NCI-H2029 (cell line): ENCODE measurements around the gene OXCT2.
"Not testable (repeated sequence)": the region's sequence is repeated elsewhere in the genome, so short reads cannot be mapped to it uniquely, and the experiment has no call there.

Source experiments
- DNase-seq: peaks from one replicate; lab custom pipeline; 2025; lab: John Stamatoyannopoulos, UW

The OXCT2 gene

DNA sequence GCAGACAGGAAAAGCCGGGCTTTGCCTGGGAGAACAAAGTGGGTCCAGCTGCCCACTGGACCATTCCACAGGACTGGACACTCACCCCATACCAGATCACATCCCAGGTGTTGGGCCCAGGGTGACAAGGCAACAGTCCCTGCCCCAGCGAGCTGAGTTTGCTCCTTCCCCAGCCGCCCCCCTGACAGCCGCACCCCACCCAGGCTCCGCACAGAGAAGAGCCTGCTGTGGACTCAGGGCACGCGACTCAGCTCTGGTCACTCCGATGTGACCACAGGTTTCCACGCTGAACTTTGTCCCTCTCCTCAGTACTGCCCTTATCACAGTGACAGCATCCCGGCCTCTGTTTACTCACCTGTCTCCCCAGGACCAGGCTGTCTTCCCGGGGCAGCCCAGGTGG is 16.3 kb upstream of the OXCT2 start:
- no peak for DNase-seq

DNA sequence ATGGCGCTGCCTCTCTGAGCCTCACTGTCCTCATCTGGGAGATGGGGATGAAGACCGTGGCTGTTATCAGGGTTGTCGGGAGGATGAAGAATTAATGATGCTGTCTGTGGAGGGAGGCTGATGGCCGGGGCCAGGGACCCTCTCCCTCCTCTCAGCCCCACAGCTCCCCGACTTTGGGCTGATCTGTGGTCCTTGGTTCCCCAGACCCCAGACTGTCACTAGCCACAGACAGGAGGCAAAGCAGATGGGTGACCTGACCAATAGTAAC is 15.9 kb upstream of the OXCT2 start:
- not testable (repeated sequence) for DNase-seq

DNA sequence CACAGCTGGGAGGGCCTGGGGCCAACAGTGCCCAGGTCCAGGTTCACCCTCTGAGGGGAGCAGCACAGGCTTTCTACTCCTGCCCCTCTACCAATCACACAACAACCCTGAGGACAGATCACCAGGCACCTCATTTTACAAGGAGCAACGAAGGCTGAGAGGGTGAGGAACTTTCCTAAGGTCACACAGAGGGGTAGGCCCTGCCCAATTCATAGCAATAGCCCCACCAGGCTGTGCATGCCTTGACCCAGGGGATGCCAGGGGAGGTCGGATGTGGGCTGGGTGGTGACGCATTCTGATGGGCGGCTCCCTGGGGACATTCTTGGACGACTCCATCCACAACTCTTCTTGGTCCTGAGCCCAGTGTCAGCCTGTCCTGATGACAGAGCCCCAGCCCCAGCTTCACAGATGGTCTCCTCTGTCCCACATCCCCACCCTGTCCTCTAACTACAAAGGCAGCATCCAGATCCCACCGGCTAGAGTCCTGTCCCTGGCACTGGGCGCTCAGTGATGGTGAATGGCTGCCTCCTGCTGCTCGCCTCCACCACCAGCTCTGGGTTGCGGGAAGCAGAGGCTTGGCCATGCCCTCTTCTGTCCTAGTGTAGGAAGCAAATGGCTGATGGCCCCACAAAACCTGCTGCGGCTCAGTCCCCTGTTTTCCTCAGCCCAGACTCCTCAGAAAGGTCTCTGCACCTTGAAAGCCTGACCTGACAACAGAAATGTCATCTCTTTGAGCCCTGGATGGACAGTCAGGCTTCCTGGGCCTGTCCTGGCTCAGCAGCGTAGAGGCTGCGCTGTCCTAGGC is 15.4 kb upstream of the OXCT2 start:
- DNase-seq: not testable (repeated sequence)

DNA sequence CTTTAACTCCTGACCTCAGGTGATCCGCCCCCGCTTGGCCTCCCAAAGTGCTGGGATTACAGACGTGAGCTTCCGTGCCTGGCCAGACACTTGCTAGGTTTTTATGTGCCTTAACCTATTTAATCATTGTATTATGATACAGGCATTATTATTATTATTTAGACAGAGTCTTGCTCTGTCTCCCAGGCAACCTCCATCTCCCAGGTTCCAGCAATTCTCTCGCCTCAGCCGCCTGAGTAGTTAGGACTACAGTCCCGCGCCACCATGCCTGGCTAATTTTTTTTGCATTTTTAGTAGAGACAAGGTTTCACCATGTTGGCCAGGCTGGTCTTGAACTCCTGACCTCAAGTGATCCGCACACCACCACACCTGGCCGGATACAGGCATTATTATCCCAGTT is 11.5 kb upstream of the OXCT2 start:
- not testable (repeated sequence) for DNase-seq

DNA sequence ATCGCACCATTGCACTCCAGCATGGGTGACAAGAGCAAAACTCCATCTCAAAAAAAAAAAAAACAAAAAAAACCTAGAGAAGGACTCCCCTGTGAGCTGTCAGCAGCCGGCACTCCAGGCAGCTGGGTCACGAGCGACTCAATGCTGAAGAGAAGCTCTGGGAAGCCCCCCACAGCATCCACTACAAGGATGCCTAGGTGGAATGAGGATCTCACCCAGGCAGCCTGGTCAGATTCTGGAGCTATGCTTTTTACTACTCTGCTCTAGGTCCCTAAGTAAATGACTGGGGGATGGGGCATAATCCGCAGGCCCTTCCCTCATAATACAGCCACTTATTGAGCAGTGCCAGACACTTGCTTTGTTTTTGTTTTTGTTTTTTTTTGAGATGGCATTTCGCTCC is 11.0 kb upstream of the OXCT2 start:
- no peak for DNase-seq

DNA sequence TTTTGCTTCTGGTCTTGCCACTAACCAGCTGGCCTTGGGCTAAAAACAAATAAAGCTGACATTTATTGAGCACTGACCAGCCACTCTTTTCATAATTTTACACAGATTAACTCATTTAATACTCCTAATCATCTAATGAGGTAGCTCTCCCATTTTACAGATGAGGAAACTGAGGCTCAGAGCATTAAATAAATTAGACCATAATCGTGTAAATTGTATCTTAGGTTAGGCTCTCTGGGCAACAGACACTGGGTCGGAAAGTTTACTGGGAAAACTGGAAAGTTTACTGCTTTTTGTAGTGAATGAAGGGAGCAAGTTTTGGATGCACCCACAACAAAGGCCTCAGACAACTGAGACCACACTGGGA is 10.2 kb upstream of the OXCT2 start:
- DNase-seq: no peak

DNA sequence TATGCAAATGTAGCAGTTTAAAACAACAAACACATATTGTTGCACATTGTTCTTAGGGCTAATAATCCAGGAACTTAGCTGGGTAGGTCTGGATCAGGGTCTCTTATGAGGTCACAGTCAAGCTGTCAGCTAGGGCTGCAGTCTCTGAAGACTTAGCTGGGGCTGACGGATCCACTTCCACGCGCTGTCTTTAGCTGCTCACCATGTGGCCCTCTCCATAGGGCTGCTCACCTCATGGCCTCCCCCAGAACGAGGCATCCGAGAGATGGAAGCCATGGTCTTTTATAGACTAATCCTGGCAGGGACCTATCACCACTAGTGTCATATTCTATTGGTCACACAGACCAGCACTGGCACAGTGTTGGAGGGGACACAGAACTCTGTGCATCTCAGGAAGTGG is 8.7 kb upstream of the OXCT2 start:
- no peak for DNase-seq

DNA sequence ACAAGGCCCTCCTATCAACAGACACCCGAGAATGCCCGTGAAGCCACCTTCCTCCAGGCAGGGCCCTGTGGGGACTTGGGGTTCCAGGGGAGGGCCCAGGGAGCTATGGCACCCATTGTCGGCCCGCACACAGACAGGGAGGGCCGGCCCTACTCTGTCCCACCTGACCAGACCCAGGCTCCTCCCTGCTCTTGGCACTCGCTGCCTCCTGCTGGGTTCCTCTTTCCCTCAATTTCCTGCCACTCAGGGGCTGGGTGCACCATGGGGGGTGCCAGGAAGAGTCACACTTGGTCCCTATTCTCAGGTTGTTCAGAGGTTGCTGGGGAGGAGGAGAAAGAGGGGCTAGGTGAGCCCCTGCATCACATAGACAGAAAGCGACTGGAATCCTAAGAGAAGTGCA is 8.0 kb upstream of the OXCT2 start:
- no peak for DNase-seq

DNA sequence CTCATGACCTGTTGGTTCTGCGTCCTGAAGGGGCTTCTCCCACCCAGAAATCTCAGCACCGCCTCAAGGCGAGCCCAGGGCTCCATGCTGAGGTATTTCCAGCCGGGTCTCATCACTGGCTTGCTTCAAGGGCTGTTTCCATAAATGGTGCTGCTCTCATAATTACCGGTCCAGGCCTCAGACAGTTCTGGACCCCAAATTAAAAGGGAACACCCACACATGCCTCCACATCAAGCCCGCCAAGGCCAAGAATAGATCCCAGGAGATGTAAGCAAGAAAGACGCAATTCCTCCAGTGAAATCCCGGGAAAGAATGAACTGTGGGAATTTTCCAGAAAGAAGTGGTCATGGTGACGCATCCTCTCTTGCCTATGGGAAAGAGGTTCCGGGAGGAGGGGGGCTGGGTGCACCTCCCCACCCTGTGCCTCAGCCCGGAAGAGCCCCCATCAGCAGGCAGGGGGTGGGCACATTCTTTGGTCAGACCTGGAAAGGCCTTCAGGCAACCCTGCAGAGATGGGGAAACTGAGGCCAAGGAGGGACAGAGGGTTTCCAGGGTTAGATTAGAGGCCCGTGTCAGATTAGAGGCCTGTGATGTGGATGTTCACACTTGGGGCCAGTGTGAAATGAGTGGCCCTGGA is 7.4 kb upstream of the OXCT2 start:
- not testable (repeated sequence) for DNase-seq

DNA sequence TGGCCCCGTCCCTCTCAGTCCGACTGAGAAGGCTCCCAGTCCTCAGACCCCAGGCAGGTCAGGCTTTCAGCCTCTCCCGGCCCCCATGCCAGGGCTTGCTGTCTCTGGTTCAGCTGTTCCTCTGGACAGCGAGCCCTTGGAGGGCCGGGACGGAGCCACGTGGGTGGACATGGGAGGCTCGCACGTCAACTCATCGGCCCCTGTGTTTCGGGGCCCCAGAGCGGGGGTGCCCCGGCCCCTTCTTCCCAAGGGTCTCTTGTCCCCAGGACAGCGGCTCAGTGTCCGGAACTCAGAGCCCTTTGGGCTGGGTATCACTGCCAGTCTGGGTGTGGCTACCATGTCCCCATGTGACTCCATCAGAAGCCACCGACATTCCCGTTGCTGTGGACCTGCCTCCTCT is 6.7 kb upstream of the OXCT2 start:
- DNase-seq: not testable (repeated sequence)

DNA sequence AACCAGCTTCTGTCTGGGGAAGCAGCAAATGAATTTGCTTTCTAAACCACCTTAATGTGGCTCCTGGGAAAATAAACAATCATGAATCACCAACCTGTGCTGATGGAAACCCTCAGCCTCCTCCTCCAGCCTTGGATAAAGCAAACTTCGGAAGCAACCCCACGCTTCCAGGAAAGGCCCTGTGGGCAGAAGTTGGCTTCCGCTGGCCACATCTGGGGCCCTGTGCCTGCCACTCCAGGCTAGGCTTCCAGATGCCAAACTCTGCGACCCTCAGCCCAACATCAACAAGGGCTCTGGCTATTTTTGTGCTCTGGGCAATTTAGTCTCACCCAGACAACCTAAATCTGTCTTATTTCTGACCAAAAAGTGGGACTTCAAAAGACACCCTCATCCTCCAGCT is 6.2 kb upstream of the OXCT2 start:
- DNase-seq: no peak

DNA sequence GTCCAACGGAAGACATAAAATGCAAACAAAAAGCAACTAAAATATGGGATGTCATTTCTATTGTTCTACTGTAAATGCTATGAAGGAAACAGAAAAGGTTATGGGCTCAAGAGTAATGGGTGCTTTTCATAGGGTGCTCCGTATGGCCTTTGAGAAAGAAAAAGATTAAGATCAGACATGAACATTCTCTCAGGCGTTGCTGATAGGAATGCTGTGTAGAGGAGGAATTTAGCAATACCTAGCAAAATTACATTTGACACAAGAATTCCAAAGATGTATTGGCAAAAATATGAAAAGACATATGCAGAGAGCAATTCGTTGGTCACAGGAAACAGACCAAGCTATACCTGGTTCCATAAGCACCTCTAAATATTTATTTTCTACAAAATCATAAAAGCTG is 5.7 kb upstream of the OXCT2 start:
- DNase-seq: no peak

DNA sequence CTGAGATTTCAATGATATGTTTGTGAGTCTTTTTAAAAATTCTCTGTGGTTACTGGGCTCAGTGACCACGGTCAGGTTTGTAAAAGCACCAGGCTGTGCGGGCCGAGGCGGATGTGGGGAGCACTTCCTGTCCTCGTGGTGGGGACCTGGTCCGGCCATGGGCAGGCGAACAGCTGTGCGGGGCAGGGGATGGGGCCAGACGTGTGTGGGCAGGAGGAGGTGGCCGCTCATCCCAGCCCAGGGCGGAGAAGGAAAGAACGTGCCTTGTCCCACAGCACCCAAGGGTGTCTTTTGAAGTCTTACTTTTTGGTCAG is 5.2 kb upstream of the OXCT2 start:
- no peak for DNase-seq

DNA sequence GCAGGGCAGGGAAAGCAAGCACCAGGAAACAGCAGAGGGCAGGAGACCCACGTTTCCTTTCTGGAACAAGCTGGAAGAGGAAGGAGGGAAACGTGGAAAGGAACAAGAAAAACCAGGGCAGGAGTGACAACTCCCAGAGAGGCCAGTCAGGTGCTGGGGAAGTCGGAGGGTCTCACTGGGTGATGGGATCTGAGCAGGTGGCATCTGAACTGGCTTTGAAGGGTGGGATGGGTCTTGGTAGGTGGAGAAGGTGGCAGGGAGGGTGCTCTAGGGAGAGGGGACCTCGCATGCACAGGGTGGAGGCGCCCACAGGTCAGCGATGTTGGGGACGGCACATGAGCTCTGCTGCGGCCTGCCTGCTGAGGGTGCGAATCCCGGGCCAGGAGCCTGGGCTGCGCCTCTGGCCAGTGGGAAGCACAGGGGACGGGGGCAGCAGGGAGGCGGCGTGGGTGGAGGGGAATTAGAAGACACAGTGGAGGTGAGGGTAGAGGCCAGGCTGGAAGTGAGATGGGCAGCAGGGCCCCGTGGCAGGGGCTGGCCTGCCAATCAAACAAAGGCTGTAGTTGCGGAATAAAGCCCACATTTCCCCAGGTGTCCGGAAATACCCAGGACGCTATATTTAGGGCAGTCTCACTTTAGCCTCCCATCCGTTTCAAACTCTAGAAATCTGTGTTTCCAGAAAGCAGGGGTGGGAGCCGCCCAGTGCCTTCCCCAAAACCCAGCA is 4.7 kb upstream of the OXCT2 start:
- DNase-seq: not testable (repeated sequence)

DNA sequence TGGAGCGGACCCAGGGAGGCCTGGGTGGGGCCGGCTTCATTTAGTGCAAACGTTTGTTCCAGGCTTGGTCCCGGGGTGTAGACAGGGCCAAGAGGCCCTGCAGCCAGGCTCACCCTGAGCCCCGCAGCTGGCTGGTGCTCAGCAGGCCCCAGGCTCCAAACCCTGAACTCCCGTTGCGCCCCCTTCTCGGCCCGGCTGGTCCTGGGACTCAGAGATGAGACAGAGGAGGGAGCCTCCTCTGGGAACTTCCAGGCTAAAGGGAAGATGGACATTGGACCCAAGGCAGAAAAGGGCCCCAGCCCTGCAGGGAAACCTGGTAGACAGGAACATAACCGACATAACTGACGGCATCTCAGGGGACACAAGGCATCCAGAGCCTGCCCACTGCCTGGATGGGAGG is 4.0 kb upstream of the OXCT2 start:
- not testable (repeated sequence) for DNase-seq

DNA sequence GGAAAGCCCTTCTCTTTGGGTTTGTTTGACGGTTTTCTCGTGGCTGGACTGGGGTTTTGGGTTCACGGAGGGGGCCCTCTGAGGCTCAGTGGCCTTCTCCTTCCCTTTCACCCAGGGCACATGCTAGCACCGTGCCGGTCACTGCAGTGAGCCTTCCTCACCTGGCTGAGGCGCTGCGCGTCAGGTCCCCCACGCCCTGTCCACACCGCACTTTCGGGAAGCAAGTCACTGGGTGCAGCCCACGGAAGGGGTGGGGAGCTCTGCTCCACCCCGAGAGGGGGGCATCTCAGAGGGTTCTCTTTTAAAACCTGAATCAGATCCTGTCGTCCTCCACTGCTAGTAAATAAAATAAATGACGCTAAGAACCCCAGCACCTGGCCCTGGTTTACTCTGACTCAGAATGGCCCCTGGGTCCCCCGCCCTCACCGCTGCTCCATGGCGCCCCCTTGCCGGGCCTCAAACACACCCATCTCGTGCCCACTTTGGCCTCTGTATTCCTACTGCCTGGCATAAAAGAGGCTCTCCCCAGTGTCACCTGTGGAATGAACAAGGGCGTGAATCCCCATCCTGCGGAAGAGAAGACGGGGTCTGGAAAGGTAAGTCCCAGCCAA is 2.3 kb upstream of the OXCT2 start:
- DNase-seq: not testable (repeated sequence)

DNA sequence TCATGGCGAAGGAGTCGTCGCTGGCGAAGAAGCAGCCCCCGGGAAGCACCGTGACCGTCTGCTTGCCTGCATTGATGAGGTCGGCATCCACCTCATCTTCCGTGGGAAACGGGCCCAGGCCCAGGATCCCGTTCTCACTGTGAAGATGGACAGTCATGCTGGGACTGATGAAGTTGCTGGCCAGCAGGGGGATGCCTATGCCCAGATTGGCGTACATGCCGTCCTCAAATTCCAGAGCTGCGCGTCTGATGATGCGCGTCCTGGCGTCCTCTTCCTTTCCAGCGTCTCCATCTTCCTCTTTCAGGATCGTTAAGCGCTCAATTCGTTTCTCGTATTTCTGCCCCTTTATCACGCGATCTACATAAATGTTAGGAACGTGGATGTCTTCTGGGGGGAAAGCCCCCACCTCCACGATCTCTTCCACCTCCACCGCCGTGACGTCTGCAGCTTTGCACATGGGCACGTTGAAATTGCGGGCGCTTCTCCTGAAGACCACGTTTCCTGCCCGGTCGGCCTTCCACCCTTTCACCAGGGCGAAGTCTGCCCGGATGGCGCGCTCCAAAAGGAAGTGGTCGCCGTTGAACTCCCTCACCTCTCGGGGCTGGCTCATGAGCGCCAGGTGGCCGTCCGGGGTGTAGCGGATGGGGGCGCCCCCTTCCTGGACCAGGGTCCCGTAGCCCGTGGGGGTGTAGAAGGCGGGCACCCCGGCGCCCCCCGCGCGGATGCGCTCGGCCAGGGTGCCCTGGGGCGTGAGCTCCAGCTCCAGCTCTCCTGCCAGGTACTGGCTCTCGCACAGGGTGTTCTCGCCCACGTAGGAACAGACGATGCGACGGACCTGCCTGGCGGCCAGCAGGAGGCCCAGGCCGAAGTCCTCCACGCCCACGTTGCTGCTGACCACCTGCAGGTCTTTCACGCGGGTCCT is 787 bp downstream of the OXCT2 start:
- DNase-seq: not testable (repeated sequence)

DNA sequence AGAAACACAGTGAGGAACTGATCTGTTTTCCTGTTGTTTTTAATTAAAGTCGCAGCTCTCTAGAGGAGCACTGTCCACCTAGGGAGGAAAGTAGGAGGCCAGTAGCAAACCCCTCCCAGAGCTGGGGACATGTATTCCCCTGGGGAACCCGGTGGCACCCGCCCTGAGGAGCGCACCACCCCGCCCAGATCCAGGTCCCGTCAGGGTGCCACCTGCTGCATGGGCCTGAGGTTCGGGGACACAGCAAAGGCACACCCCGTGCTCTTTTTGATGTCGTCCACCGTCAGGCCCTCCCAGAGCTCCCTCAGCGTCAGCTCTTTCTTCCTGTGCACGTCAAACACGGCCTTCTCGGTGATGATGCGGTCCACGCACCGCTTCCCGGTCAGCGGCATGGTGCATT is 1.6 kb downstream of the OXCT2 start:
- not testable (repeated sequence) for DNase-seq

DNA sequence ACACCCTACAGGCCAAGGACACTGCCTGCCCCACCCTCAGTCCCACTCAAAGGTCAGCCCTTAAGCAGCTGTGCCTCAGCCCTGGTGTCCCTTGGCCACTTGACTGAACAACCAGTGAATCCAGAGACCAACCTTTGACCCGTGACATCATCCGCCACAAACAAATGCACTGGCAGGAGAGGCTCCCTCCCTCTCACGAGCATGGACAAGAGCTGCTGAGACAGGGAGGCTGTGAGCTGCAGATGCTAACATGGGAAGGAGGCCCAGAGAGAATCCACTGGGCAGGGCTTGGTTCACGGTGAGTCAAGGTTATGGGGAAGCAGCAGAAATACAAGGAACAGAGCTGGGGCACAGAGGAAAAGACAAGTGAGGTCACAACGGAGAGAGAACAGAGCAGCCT is 4.7 kb downstream of the OXCT2 start:
- DNase-seq: not testable (repeated sequence)

DNA sequence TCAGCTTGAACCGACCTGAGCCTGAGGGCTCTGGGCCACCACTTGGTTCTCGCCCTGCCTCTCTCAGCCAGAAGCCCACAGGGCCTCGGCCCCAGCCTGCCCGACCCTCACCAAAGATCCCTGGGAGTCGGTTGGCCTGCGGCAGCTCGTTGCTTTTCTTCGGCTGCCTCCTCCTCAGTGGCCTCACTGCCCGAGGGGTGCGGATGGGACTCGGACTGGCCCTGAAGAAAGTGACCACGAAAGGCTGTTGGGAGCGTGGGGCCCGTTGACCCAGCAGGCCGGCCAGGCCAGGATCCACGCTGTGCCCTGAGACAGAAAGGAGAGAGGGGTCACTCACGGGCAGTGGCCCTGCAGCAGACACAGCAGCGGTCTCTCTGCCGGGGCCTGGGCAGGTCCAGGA is 6.6 kb downstream of the OXCT2 start:
- not testable (repeated sequence) for DNase-seq

DNA sequence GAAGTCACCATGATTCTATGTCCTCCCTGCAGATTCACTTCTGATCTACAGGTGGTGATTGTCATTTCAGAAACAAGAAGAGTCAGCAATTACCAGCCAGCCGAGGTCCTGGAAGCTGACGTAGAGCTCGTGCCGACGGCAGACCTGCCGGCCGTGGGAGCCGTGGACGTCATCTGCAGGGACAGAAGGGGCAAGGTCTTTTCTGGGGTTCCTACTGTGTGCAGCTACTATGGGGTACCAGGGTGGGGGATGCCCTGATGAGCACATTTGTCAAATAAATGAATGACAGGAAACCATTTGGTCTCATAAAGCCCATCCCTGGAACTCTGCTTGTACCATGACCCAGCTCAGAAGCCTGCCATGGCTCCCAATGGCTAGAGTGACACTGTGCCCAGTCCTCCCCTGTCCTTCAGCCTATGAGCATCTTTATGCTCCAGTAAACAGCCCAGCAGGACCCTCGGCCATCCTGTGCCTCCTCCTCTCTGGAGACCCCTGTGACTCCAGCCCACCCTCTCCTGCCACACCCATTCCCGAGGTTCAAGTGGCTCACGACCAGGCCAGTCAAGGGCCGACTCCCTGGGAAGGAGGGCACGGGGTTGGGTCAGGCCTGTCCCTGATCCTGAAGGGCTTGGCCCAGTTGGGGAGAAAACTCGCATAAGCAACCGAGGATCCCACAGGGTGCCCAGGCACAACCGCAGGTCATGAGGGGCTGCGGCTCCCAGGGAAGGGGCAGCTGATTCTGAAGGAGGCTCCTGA is 7.4 kb downstream of the OXCT2 start:
- DNase-seq: not testable (repeated sequence)
